Measurements from ENCODE around the gene FKBP1A. TPM values are rescaled to one million over a fixed set of nuclear protein-coding genes. Genes with fewer than 3 reads are reported as not detected.

FKBP1A gene
- total and polyA plus RNA-seq, 10 donors = 135 to 338 (median 248) TPM

DNA sequence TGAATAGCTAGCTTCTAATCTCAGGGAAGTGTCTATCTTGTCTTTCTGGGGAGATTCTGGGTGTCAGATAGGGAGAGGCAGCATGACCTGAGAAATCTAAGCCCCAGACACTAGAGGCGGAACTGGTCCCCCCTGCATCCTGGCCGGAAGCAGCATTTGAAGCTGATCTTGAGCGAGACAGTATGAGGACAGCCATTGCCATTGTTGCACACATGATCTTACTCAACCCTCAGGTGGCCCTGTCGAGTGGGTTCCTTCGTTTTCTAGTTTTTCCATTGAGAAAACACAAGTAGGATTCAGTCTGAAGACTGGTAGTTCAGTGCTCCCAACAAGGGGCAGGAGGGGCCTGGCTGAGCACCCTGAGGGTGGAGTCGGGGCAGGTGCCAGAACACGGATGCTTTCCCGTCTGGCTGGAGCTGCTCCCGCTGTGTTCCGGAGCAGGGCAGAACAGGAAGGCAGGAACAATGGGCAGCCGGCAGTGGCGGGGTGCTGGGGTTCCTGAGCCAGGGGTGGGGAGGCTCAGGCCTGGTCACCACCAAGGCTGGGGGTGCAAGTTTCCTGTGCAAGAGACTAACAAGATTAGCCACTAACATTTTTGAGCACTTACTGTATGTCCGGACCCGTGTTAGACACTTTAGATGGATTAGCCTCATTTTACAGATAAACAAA lies 56.0 kb downstream of the FKBP1A start:
- intact Hi-C loops (cut with DNase I; ENCODE audit: low total_unique reads) = no loop called here
- Histone ChIP-seq H3K36me3 (peaks cover 0 to 28% (median 0%) of the 10 kb centered on the region in 6 donors), H3K27me3 (replicated peaks in 1 of 7) (no peaks in the 10 kb centered on the region), H3K4me1 (peaks cover 17 to 66% (median 33%) of the 10 kb centered on the region in 6 donors), H3K9me3 (no peaks in the 10 kb centered on the region), H3K27ac (peak overlapping the region; percentile 2 to 72 (median 64)), H3K4me3 (peak overlapping the region in 1 of 8 donors; percentile 15)
- TF ChIP-seq, protein P1, sequence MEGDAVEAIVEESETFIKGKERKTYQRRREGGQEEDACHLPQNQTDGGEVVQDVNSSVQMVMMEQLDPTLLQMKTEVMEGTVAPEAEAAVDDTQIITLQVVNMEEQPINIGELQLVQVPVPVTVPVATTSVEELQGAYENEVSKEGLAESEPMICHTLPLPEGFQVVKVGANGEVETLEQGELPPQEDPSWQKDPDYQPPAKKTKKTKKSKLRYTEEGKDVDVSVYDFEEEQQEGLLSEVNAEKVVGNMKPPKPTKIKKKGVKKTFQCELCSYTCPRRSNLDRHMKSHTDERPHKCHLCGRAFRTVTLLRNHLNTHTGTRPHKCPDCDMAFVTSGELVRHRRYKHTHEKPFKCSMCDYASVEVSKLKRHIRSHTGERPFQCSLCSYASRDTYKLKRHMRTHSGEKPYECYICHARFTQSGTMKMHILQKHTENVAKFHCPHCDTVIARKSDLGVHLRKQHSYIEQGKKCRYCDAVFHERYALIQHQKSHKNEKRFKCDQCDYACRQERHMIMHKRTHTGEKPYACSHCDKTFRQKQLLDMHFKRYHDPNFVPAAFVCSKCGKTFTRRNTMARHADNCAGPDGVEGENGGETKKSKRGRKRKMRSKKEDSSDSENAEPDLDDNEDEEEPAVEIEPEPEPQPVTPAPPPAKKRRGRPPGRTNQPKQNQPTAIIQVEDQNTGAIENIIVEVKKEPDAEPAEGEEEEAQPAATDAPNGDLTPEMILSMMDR (IDR thresholded peaks at IDR 0.05 in 8 of 11, conservative IDR thresholded peaks at IDR 0.05 in 3 of 11) = no peak
- TF ChIP-seq POLR2A (IDR thresholded peaks at IDR 0.05) (no peak), POLR2AphosphoS5 (IDR thresholded peaks at IDR 0.05) (peak; percentile 82 to 89 (median 86))
- 23 to 39% (median 27%) methylated on average over 12 to 14 of the region's 14 CpGs for WGBS, 5 donors
- peak; percentile 89 for DNase-seq

DNA sequence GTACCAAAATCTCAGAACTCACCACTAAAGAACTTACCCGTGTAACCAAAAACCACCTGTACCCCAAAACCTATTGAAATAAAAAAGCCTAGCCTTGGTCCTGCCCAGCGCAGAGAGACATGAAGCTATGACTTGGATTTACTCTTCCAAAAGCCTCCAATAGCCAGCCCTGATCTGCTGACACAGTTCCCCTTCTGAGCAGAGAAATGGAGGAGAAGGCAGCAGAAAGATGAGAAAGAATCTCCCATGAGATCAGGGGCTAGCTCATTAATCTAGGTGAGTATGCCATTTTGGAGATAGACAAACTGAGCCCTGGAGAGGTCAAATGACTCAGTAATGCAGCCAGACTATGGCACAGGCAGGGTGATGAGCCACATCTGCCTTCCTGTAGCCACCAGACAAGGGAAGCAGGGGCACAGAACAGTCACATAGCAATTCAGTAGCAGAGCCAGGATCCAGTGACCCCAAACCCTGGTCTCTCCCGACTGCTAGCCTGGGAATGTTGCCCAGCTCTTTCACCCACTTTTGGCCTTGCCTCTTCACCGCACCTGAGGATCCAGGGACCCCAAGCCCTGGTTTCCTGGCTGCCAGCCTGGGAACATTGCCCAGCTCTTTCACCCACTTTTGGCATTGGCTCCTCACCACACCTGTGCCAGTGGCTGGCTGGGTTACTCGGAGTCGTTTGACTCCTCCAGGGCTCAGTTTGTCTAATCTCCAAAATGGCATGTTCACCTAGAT lies 56.7 kb downstream of the FKBP1A start:
- peak overlapping the region in 7 of 8 donors; percentile 24 to 72 (median 62) for H3K27ac ChIP-seq
- TF ChIP-seq POLR2AphosphoS5 (IDR thresholded peaks at IDR 0.05) (no peak), POLR2A (IDR thresholded peaks at IDR 0.05) (no peak)
- TF ChIP-seq, protein P1 (IDR thresholded peaks at IDR 0.05 in 8 of 11, conservative IDR thresholded peaks at IDR 0.05 in 3 of 11) = no peak
- DNase-seq = peak; percentile 51
- no peaks in the 10 kb centered on the region for H3K27me3 ChIP-seq (replicated peaks in 1 of 7)
- intact Hi-C loops (cut with DNase I; ENCODE audit: low total_unique reads) = no loop called here
- H3K4me3 ChIP-seq = no peak overlapping the region
- no peaks in the 10 kb centered on the region for H3K9me3 ChIP-seq
- H3K4me1 ChIP-seq = peaks cover 17 to 72% (median 36%) of the 10 kb centered on the region in 6 donors
- WGBS, 5 donors = 66 to 83% (median 78%) methylated on average over 6 of the region's 6 CpGs
- H3K36me3 ChIP-seq = peaks cover 0 to 35% (median 0%) of the 10 kb centered on the region in 6 donors

DNA sequence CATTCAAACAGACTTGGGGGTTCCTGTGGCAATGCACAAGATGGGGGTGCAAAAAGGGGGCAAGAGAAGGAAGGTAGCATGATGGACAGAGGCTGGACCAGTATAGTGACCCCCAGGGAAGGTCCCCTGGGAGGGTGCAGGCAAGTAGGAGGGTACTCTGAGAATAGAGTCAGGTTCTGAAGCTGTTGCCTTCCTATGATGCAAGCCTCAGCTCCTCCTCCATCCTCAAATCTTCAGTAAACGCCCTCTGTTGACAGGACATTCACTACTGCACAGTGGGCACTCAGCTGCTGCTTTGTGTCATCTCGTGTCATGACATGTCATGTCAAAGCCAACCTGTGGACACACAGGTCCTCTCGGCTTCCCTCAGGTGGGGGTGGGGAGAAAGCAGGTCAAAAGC lies 58.1 kb downstream of the FKBP1A start:
- Histone ChIP-seq H3K9me3 (no peaks in the 10 kb centered on the region), H3K4me3 (no peak overlapping the region), H3K27me3 (replicated peaks in 1 of 7) (no peaks in the 10 kb centered on the region), H3K4me1 (peaks cover 28 to 85% (median 49%) of the 10 kb centered on the region in 6 donors), H3K36me3 (peaks cover 0 to 38% (median 0%) of the 10 kb centered on the region in 6 donors), H3K27ac (peak overlapping the region in 2 of 8 donors; percentile 8 to 10)
- DNase-seq = peak; percentile 24
- 55 to 80% (median 67%) methylated on average over 3 of the region's 3 CpGs for WGBS, 5 donors
- intact Hi-C loops (cut with DNase I; ENCODE audit: low total_unique reads) = no loop called here
- TF ChIP-seq POLR2AphosphoS5 (IDR thresholded peaks at IDR 0.05) (no peak), POLR2A (IDR thresholded peaks at IDR 0.05) (no peak)
- TF ChIP-seq, protein P1 (IDR thresholded peaks at IDR 0.05 in 8 of 11, conservative IDR thresholded peaks at IDR 0.05 in 3 of 11) = no peak

DNA sequence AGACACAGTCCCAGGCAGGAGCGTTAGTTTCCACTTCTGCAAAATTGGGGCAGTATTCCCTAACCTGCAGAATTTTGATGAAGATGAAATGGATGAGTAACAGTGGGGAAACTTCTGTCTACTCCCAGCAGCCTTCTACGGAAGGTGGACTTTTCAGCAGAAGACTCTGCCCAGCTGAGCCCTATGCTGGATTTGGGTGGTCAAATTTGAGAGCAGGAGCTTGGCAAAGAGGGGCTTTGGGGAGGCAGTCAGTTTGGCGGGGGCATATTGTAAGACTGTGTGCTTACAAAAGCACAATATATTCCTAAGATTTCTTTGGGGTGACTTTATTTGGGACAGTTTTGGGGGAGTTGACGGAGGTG lies 58.5 kb downstream of the FKBP1A start:
- DNase-seq = no peak
- intact Hi-C loops (cut with DNase I; ENCODE audit: low total_unique reads) = no loop called here
- no peak overlapping the region for H3K4me3 ChIP-seq
- H3K27me3 ChIP-seq (replicated peaks in 1 of 7) = no peaks in the 10 kb centered on the region
- H3K9me3 ChIP-seq = no peaks in the 10 kb centered on the region
- 74 to 93% (median 86%) methylated on average over 4 of the region's 4 CpGs for WGBS, 5 donors
- H3K36me3 ChIP-seq = peaks cover 0 to 38% (median 0%) of the 10 kb centered on the region in 6 donors
- H3K27ac ChIP-seq = peak overlapping the region in 2 of 8 donors; percentile 8 to 10
- peaks cover 32 to 88% (median 53%) of the 10 kb centered on the region in 6 donors for H3K4me1 ChIP-seq
- TF ChIP-seq POLR2A (IDR thresholded peaks at IDR 0.05) (no peak), POLR2AphosphoS5 (IDR thresholded peaks at IDR 0.05) (no peak)
- TF ChIP-seq, protein P1 (IDR thresholded peaks at IDR 0.05 in 8 of 11, conservative IDR thresholded peaks at IDR 0.05 in 3 of 11) = no peak

All from spleen (tissue), 11 donors.